SK-N-MC (cell line): ENCODE data around the gene CMSS1.

ENCODE experiments used
- EZH2 ChIP-seq: fragments of 200-600 bp; sonication (generic); IDR thresholded peaks from one replicate; pipeline ENCODE4 v1.6.1; 2017; ENCODE audit warnings: antibody characterized with exemption
- POLR2AphosphoS5 ChIP-seq: IDR thresholded peaks from 2 replicates; pipeline ENCODE4 v1.6.1; 2012; ENCODE audit warnings: mild to moderate bottlenecking, low read depth, low read length, borderline replicate concordance

GRCh38 chr3:100155128-100155527 lies 337.5 kb downstream of the CMSS1 start:
- TF ChIP-seq EZH2 (no peak), POLR2AphosphoS5 (no peak; the same call in 1 of the 2 replicates)
